Muscle layer of duodenum (tissue), 2 donors: ENCODE measurements around the gene TEK.

Experiments
- H3K27ac ChIP-seq: one replicate; pipeline ENCODE4 v1.7.0; 2013; ENCODE audit warnings: mild to moderate bottlenecking, low read length
- H3K27me3 ChIP-seq: one replicate; pipeline ENCODE4 v1.7.0; 2013; ENCODE audit warnings: low read depth, mild to moderate bottlenecking, control low read depth, low read length
- H3K36me3 ChIP-seq, 2 donors: one replicate each; pipeline ENCODE4 v1.7.0; 2013; ENCODE audit warnings: low read length in 2 of 2, control low read depth in 1 of 2, mild to moderate bottlenecking in 1 of 2; ENCODE audit not compliant: insufficient read depth in 2 of 2, control insufficient read depth in 1 of 2
- H3K4me1 ChIP-seq, 2 donors: one replicate each; pipeline ENCODE4 v1.7.0; 2013; ENCODE audit warnings: low read length in 2 of 2, mild to moderate bottlenecking in 2 of 2, control low read depth in 1 of 2, moderate library complexity in 1 of 2; ENCODE audit not compliant: insufficient read depth in 2 of 2, control insufficient read depth in 1 of 2
- H3K4me3 ChIP-seq, 2 donors: one replicate each; pipeline ENCODE4 v1.7.0; 2013; ENCODE audit warnings: low read length in 2 of 2, low read depth in 1 of 2, mild to moderate bottlenecking in 1 of 2
- H3K9me3 ChIP-seq, 2 donors: one replicate each; pipeline ENCODE4 v1.7.0; 2013; ENCODE audit warnings: low read length in 2 of 2, control low read depth in 1 of 2, mild to moderate bottlenecking in 1 of 2; ENCODE audit not compliant: control insufficient read depth in 1 of 2
- donor health status: healthy.

TEK gene

GRCh38 chr9:27152405-27152718 is 43.3 kb downstream of the TEK start:
- Histone ChIP-seq H3K9me3 (no peaks in the 10 kb centered on the region), H3K36me3 (no peaks in the 10 kb centered on the region), H3K4me3 (no peak overlapping the region), H3K4me1 (peaks cover 4 to 27% of the 10 kb centered on the region in 2 donors), H3K27me3 (no peaks in the 10 kb centered on the region), H3K27ac (no peak overlapping the region)

- H3K4me1 ChIP-seq: peaks cover 4 to 27% of the 10 kb centered on the region in 2 donors
- no peaks in the 10 kb centered on the region for H3K27me3 ChIP-seq
- peak overlapping the region; percentile 41 for H3K27ac ChIP-seq
- no peak overlapping the region for H3K4me3 ChIP-seq
- H3K36me3 ChIP-seq: no peaks in the 10 kb centered on the region
- H3K9me3 ChIP-seq: no peaks in the 10 kb centered on the region
Observed at GRCh38 chr9:27154908-27155307, 45.9 kb downstream of the TEK start.

DNA sequence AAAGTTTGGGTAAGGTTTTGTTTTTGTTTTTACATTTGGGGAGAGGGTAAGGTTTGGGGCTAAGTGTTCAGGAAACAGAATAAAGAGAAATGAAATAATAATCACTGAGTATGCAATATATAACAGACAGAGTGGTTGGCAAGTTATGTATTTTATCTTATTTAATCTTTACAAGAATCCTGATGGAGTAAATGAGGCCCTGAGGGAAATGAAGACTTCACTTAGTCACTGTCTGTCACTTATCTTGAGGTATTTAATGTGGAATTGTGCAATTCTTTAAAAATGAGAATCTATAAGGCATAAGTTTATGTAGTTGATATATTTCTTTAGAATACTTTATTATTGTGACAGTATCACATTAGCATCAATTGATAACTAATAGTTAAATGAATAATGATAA is 48.1 kb downstream of the TEK start:
- Histone ChIP-seq H3K4me1 (peaks cover 0 to 11% of the 10 kb centered on the region in 2 donors), H3K36me3 (no peaks in the 10 kb centered on the region), H3K27ac (no peak overlapping the region), H3K9me3 (no peaks in the 10 kb centered on the region), H3K27me3 (no peaks in the 10 kb centered on the region), H3K4me3 (no peak overlapping the region)

- peaks cover 0 to 13% of the 10 kb centered on the region in 2 donors for H3K4me1 ChIP-seq
- no peaks in the 10 kb centered on the region for H3K36me3 ChIP-seq
- no peaks in the 10 kb centered on the region for H3K9me3 ChIP-seq
- no peaks in the 10 kb centered on the region for H3K27me3 ChIP-seq
- no peak overlapping the region for H3K27ac ChIP-seq
- H3K4me3 ChIP-seq: no peak overlapping the region
Observed at GRCh38 chr9:27157736-27158135, 48.7 kb downstream of the TEK start.

DNA sequence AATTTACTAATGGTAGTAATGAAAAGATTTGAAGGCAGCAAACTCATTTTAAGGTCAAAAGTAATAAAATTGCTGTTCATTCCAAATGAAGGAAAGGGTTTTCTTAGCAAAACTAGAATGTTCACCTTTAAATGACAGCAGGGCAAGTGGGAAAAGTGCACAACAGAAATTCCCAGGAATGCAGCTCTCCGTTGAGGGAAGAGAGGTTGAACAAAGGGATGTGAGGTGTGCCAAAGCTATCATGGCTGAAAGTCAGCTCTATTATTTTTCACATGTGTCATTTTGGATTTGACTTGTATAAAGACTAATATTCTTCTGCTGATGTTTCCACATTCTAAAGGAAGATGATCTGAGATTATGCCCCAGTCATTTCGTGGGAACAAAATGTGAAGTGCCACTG is 51.6 kb downstream of the TEK start:
- Histone ChIP-seq H3K4me1 (peaks cover 0 to 18% of the 10 kb centered on the region in 2 donors), H3K36me3 (no peaks in the 10 kb centered on the region), H3K9me3 (no peaks in the 10 kb centered on the region), H3K27ac (no peak overlapping the region), H3K27me3 (no peaks in the 10 kb centered on the region), H3K4me3 (no peak overlapping the region)

GRCh38 chr9:27162045-27162444 is 53.0 kb downstream of the TEK start:
- Histone ChIP-seq H3K27ac (no peak overlapping the region), H3K4me1 (peaks cover 0 to 18% of the 10 kb centered on the region in 2 donors), H3K36me3 (no peaks in the 10 kb centered on the region), H3K9me3 (no peaks in the 10 kb centered on the region), H3K4me3 (no peak overlapping the region), H3K27me3 (no peaks in the 10 kb centered on the region)

DNA sequence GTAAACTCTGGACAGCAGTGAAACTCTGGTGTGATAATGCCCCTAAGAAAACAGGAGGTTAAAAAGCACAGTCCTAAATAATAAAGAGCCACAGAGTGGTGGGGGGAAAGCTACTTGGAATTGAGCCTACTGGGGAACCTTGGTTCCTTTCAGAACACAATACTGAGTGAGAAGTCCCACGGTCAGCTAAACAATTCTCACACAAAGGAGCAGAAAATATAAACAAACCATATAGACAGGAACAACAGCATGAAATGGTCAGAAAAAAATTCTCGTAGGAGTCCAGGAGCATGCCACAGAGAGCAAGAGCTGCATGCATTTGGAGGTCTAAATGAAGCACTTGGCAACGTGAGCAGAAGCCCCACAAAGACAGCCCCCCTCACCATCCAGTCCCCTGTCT is 56.0 kb downstream of the TEK start:
- H3K9me3 ChIP-seq: no peaks in the 10 kb centered on the region
- no peaks in the 10 kb centered on the region for H3K36me3 ChIP-seq
- H3K4me3 ChIP-seq: no peak overlapping the region
- no peak overlapping the region for H3K27ac ChIP-seq
- peaks cover 0 to 14% of the 10 kb centered on the region in 2 donors for H3K4me1 ChIP-seq
- H3K27me3 ChIP-seq: no peaks in the 10 kb centered on the region

GRCh38 chr9:27165670-27166069 is 56.6 kb downstream of the TEK start:
- Histone ChIP-seq H3K4me1 (peaks cover 0 to 14% of the 10 kb centered on the region in 2 donors), H3K9me3 (no peaks in the 10 kb centered on the region), H3K36me3 (no peaks in the 10 kb centered on the region), H3K27me3 (no peaks in the 10 kb centered on the region), H3K4me3 (no peak overlapping the region), H3K27ac (no peak overlapping the region)

GRCh38 chr9:27168496-27168895 is 59.5 kb downstream of the TEK start:
- no peaks in the 10 kb centered on the region for H3K9me3 ChIP-seq
- H3K27me3 ChIP-seq: no peaks in the 10 kb centered on the region
- no peaks in the 10 kb centered on the region for H3K36me3 ChIP-seq
- no peak overlapping the region for H3K4me3 ChIP-seq
- H3K27ac ChIP-seq: no peak overlapping the region
- H3K4me1 ChIP-seq: peaks cover 0 to 6% of the 10 kb centered on the region in 2 donors

DNA sequence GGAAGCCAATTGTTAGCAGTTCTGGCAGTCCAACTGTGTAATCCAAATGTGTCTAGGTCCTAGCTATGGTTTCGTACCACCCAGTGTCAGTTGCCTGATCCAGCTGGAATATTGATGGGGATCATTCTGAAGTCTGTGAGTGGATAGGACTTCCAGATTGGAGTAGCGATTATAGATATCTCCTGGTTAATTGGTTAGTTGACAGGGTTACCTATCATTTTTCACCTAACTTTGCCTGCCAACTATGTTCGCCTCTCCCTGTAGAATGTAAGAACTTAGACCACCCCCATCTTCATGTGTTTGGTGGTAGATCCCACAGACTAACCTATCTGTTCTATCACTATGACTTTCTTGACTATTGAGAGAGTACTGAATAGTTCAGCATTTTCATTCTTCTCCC is 59.9 kb downstream of the TEK start:
- H3K27ac ChIP-seq: no peak overlapping the region
- no peaks in the 10 kb centered on the region for H3K36me3 ChIP-seq
- H3K4me3 ChIP-seq: no peak overlapping the region
- no peaks in the 10 kb centered on the region for H3K27me3 ChIP-seq
- peaks cover 0 to 6% of the 10 kb centered on the region in 2 donors for H3K4me1 ChIP-seq
- no peaks in the 10 kb centered on the region for H3K9me3 ChIP-seq

- Histone ChIP-seq H3K9me3 (peaks cover 0 to 5% of the 10 kb centered on the region in 2 donors), H3K36me3 (no peaks in the 10 kb centered on the region), H3K27me3 (no peaks in the 10 kb centered on the region), H3K4me1 (peaks cover 0 to 5% of the 10 kb centered on the region in 2 donors), H3K27ac (no peak overlapping the region), H3K4me3 (no peak overlapping the region)
Observed at GRCh38 chr9:27176971-27177370, 67.9 kb downstream of the TEK start.

DNA sequence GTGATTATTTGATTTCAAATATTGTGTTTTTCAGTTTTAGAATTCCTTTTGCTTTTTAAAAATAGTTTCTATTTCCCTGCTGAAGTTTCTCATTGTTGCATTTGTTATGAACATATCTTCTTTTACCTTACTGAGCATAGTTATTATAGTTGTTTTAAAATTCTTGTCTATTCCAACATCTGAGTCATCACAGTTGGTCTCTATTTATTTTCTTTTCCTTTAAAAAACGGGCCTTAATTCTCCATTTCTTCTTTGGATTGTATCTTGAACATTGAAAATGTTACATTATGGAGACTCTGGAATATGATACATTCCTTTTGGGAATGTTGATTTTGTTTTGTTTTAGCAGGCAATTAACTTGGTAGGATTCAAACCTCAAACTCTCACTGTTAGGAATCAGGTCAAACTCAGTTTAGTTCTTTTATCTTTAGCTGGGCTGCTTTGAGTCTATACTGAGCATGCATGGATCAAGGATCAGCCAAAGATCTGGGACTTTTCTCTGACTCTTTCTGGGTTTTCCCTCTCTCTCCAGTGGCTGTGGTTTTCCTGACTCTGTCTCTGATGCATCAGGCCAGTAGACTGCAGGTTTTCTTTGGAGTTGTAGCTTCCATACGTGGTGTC is 70.3 kb downstream of the TEK start:
- H3K4me3 ChIP-seq: no peak overlapping the region
- no peaks in the 10 kb centered on the region for H3K36me3 ChIP-seq
- peaks cover 0 to 5% of the 10 kb centered on the region in 2 donors for H3K4me1 ChIP-seq
- no peak overlapping the region for H3K27ac ChIP-seq
- H3K27me3 ChIP-seq: no peaks in the 10 kb centered on the region
- peaks cover 0 to 5% of the 10 kb centered on the region in 2 donors for H3K9me3 ChIP-seq
